Eye (tissue), 1 donor: Measurements from ENCODE around the gene SPEM3.
"Not testable (repeated sequence)": the region's sequence is repeated elsewhere in the genome, so short reads cannot be mapped to it uniquely, and the experiment has no call there.

Source experiments
- DNase-seq: peaks from one replicate; pipeline ENCODE4 v3.0.0-alpha.2; 2015

SPEM3 gene

DNA sequence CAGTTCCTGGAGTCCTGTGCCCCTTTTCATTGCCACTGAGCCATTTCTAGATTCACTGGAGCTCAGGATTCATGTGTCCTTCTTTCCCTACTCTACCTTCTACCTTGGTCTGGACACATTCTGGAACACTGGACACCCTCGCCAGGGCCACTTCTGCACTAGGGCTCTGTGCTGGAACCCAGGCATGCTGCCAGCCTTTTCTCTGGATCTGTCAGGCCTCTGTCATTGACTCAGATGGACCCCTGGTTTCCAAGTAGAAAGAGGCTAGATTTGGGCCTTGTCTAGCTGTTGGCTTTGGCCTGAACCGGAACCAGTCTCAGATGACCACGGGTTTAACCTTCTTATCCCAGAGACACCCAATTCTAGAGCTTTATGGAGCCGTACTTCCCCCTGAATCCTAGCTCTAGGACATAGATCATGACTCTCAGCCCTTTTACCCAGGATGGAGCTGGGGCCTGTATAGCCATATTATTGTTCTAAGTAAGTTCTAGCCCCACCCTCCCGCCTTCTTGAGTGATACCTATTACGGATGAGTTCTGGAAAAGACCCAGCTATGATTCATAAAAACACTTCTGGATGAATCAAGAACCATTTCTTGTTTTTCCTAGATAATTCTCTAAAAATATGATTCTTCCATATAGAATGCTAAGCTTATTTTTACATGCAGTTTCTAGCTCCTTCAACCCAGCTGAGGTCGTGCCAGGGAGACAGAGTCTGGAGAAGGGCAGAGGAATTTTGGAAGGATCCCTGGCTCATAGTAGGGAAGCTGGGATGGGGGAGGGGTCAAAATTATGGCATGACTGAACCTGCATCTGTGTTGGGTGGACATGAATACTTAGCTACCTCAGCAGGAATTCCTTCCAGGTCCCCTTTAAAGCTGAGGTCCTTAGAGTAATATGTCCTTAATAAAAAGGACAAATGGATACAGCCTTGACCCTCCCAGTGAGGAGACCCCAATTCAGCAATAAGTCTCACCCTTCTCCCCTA, 15.1 kb downstream of the SPEM3 start:
- DNase-seq = no peak

DNA sequence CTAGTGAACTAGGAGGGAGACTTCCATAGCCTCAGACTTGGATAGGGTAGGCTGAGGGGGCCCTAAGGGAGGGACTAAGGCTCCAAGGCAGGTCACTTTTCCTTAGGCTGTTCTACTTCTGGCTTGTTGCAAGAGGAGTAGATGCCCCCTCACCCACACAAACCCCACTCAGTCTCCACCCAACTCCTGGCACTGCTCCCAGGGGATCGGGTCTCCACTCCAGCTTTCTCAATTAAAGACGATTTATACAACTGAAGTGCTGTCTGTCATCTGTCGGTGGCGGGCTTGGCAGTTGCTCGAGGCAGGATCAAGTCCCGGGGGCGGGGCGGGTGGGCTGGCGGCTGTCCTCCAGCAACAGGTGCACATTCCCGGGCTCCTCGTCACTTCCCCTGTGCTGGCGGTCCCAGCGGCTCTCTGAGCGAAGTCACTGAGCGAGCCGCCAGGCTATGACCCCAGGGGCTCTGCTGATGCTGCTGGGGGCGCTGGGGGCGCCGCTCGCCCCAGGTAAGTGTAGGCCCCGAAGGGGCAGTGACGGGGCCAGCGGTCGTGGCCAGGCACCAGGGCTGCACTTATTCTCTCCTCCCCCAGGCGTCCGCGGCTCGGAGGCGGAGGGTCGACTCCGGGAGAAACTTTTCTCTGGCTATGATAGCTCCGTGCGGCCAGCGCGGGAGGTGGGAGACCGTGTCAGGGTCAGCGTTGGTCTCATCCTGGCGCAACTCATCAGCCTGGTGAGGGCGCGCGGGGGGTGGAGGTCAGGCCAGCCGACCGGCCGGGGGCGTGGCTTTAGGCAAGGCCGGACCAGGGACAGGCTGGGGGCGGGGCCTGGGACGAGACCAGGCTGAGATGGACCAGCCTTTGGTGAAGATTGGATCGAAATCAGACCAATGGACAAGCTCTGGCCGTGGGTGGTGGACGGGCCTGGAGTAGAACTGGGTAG, 16.3 kb downstream of the SPEM3 start, which contains the start of gene CHRNB1:
TSS of gene CHRNB1 (plus strand) at position 380 of the 937 bp plus-strand sequence. CDS start at position 447, 67 bp downstream.
- peak; percentile 80 for DNase-seq

DNA sequence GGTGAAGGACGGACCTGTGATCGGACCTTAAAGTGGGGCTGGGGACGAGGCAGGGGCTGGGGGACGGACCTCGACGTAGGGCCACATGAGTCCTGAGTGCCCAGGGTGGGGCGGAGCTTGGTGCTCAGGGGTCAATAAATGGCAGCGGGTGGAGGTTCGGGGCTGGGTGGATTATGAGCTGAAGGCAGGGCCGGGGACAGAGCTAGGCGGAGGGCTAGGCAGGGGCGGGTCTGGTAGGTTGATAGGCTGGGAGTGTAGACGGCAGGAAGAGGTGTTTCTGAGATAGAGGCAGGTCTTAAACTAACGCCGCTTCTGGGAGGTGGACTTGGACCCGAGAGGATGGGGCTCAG, 16.9 kb downstream of the SPEM3 start:
- DNase-seq = no peak

DNA sequence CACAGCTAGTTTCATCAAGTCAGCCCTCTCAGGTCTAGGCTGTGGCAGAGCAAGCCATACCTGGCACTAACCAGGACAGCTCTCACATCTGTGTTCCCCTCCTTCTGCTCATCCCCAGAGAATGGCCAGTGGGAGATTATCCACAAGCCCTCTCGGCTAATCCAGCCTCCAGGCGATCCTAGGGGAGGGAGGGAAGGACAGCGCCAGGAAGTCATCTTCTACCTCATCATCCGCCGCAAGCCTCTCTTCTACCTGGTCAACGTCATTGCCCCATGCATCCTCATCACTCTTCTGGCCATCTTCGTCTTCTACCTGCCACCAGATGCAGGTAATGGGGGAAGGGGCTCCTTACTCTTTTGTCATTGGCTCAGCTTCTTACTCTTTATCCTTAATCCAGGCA, 19.8 kb downstream of the SPEM3 start:
- no peak for DNase-seq

DNA sequence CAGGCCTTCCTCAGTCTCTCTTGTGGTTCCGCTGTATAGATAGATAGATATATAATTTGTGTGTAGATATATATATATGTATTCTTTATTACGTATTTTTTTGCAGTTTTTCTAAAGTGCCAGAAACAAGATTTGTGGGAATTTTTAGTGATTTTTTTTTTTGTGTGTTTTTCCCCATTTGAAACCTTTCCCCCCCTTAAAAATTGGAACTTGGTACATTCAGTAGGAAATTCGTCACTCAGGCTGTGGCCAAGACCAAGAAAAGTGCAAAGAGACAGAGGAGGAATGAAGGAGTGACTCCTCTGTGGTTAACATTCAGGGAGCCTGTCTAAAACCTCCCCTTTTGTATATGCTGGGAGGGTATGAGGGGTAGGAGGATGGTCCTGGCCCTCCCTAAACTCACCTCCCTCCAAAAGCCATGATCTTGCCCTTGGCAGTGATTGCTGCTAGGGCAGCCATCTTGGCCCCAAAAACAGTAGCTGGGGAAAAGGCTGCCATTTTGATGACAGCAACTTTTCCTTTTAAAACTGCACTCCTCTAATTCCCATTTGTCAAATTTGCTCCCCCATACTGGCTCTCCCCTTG, 31.4 kb downstream of the SPEM3 start:
- no peak for DNase-seq

DNA sequence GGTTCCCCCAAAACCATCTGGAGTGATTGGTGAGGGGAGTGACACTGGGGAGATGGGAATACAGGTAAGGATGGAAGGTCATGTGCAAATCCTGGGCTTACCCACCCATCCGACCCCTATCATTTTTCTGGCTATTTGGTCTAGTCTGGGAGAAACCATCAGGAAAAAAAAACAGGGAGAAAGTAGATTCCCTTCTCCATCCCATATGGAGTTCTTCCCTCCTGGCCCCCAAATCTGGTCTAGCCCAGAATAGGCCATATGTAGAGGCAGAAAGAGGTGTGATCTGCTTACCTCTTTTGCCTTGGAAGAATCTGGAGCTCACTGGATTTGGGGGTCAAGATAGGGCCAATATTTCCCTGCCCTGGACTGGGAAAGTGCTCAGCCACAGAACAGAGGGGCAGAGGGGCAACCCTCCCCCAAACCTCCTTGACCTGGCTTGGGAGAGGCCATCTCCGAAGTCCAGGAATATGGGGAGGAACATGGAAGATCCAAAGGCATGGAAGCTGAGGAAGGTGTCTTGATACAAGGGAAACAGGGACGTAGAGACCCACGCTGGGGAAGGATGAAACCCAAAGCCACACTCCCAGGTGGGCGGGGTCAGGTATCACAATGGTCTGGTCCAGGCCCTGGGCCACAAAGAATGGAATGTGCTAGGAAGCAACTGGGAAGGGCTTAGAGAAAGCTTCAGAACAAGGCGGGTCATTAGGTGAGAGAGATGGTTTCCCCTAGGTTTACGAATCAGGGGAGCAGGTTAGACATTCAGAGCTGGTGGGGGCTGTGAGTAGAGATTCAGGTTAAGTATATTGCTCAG, 32.4 kb downstream of the SPEM3 start:
- no peak for DNase-seq

DNA sequence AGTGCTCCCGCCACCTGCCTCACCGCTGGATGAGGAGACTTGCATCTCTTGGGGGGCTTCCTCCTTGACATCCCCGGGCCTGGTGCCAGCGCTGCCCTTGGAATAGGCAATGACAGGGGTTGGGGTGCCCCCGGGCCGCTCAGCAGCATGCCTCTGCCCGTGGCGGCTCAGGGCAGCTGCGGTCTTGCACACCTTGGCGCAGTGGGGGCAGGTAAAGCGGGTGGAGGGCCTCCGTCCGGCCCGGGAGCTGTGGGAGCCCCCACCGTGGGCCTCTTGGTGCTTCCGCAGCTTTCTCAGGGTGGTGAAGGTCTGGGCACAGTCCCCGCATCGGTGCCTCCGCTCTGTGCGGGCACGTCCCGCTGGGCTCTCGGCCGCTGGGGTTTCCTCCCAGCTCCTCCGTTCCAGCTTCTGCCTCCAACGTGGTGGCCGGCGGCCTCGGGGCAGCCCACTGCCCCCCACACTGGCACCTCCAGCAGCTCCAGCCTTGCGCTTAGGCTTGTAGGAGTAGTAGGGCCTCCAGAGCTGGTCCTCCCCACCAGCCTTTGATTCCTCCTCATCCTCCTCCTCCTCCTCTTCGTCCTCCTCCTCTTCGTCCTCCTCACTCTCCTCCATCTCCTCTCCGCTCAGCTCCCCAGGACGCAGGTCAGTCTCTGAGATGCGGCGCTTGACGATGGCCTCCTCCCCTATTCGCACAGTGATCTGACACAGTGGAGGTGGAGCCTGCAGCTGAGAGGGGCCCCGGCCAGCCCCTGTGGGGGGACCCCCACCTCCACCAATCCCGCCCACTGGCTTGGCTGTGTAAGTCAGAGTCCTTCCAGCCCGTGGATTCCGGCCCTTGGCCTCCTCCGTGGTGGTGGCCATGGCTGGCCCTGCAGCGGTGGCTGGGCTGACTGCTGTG, 34.1 kb downstream of the SPEM3 start:
- no peak for DNase-seq

DNA sequence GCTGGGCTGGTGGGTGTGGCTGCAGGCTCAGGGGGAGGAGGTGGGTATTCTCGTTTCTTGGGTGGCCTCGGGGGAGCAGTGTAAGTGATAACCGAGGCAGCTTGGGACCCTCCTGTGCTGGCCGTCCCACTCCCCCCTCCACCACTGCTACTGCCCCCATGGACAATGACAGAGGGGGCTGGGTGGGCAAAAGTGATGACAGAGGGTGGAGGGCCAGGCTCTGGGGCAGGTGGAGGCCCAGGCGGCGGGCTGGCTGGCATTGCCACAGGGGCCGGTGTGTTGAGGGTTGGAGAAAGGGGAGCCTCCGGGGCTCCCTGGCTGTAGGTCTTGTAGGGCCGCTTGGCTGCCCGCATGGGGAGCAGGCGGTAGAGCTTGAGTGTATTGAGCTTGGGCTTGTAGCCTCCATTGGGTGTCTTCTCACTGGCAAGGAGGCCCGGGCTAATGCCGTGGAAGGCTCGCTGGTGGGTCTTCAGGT, 34.8 kb downstream of the SPEM3 start:
- no peak for DNase-seq

DNA sequence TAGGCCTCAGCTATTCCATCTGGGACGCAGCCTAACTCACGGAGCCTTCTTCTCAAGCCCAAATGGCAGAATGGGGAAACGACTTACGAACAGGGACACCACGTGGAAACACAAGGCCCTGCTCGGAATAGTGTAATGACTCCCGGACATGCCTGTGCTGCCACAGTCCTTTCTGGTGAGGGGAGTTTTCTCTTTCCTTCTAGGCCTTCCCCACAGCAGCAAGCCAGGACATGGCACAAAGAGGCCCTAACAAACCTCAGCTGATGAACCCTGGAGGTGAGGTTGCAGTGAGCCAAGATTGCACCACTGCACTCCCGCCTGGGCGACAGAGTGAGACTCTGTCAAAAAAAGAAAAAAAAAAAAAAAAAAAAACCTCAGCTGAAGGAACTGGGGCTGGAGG, 35.4 kb downstream of the SPEM3 start:
- DNase-seq = no peak

DNA sequence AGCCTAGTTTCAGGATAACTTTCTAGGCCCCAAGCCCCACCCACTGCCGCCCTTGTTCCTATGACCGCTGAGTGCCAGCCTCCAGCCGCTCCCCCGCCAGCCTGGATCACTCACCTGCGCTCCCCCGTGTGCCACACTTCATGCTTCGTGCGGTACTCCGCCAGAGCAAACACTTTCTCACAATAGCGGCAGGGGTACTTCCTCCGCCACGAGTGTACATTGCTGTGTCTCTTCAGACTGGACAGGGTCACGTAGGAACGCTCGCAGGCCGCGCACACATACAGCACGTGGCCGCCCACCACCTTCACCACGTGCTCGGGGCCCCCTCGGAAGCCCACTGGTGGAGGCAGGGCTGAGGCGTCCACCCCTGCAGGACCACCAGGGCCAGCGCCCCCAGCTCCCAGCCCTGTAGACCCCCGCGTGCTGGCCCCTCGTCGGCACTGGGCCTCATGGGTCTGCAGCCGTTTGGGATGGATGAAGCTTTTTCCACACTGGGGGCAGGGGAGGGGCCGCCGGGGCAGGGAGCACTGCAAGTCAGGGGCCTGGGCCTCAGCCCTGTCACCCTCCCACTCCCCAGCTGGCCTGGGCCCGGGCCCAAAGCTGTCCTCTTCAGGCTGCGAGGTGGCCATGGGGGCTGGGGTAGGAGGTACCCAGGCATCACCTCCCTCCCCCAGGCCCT, 37.1 kb downstream of the SPEM3 start:
- no peak for DNase-seq

DNA sequence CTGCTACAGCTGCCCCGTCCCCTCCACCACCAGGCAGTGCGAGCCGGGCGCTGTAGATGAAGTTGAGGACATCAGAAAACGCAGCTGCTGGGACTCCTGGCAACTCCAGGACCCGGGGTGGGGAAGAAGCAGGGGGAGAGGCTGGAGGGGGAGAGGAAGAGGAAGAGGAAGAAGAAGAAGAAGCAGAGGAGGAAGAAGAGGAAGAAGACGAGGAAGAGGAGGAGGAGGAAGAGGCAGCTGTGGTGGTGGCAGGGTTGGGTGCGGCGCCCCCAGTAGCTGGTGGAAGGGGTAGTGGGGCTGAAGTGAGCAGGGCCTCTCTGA, 37.6 kb downstream of the SPEM3 start:
- no peak for DNase-seq

DNA sequence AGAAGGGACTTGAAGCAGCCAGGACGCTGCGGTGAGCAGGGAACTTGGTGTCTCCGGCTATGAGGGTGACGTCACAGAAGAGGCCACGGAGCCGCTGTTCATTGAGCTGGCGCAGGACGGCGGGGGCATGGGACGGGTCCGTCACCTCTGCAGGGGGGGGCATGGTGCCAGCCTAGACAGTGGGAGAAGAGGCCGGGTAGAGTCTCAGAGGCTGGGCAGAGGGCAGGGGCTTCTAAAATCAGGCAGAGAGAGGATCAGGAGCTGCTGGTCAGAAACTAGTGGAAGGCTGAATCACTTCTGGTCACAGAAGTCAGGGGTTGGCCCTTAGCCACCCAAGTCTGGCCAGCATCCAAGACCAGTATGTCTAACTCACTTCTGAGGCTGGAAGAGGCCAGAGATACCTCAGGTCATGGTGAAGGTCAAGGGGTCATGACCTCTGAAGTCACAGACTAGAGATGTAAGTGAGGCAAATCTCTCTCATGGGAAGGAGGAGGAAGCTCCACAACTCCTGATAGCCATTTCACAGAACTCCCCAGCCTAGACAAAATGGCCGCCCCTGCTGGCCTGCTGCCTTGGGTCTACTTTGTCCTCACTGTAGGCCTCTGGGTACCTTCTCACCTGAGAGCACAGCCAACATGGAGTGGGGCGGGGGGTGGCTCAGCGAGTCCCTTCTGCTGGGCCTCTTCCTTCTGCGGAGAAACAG, 38.1 kb downstream of the SPEM3 start:
- no peak for DNase-seq

DNA sequence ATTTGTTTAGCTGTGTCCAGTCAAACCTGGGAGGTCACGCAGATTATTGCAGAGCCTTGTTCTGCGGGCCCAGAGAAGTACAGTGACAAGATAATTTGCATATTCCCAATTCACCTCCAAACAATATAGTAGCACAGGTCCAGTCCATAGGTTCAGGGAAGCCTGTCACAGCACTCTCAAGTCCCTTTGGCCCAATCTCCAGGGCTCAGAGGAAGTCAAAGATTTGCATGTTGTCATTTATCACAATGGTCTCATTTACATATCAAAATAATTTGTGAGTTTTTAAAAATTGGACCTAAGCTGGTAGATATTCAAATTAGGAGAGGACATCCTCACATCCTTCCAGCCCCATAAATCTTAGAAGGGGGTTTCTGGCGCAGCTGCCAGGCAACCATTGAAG, 38.8 kb downstream of the SPEM3 start:
- no peak for DNase-seq

DNA sequence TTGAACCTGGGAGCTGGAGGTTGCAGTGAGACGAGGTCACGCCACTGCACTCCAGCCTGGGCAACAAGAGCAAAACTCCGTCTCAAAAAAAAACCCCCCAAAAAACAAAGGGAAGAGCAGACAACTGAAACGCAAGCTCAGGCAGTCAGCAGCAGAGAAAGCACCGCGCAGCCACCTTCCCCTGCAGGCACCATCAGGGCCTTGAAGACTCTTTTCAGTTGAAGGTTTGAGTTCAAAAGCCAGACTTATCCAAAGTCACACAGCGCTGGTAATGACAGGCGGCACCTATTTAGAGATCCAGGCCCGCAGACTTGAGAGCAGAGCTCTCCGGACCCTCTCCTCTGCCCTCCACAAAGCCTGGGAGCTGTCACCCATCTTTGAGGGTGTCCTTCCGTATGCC, 39.6 kb downstream of the SPEM3 start:
- DNase-seq = no peak

DNA sequence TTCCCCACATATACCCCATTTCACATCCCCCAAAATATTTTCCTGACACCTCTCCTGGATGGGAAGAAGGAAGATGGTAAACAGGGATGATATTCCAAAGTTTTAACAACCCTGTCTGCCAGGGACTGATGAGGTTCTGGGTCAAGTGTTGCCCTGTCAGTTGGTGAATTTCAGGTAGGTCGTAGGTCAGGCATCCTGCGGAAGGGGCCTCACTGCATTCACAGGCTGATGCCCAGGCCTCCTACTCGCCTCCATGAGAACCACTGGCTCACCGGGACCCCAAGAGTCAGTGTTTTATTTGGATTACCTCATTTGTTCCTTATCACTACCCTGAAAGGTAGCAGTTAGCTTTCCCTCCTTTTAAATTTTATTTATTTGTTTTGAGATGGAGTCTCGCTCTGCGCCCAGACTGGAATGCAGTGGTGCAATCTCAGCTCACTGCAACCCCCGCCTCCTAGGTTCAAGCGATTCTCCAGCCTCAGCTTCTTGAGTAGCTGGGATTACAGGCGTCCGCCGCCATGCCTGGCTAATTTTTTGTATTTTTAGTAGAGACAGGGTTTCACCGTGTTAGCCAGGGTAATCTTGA, 40.2 kb downstream of the SPEM3 start:
- no peak for DNase-seq

DNA sequence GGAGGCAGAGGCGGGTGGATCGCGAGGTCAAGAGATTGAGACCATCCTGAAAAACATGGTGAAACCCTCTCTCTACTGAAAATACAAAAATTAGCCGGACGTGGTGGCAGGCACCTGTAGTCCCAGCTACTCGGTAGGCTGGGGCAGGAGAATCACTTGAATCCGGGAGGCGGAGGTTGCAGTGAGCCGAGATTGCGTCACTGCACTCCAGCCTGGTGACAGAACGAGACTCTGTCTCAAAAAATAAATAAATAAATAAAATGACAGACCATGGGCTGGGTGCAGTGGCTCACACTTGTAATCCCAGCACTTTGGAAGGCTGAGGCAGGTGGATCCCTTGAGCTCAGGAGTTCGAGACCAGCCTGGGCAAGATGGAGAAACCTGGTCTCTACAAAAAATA, 41.2 kb downstream of the SPEM3 start:
- DNase-seq = not testable (repeated sequence)

DNA sequence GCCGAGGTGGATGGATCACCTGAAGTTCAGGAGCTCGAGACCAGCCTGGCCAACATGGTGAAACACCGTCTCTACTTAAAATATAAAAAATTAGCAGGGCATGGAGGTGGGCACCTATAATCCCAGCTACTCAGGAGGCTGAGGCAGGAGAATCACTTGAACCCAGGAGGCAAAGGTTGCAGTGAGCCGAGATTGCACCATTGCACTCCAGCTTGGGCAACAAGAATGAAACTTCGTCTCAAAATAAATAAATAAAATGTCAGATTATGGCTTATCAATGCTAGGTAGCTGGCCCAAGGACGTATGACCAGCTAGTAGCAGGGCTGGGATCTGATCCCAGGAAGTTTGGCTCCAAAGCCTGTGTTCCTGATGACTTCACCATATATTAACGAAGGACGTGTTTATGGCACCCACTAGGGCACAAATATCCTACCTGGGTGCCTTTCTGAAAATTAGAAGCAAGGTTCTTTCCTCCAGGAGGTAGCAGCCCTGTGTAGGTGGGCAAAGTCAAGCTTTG, 41.9 kb downstream of the SPEM3 start:
- DNase-seq = not testable (repeated sequence)

DNA sequence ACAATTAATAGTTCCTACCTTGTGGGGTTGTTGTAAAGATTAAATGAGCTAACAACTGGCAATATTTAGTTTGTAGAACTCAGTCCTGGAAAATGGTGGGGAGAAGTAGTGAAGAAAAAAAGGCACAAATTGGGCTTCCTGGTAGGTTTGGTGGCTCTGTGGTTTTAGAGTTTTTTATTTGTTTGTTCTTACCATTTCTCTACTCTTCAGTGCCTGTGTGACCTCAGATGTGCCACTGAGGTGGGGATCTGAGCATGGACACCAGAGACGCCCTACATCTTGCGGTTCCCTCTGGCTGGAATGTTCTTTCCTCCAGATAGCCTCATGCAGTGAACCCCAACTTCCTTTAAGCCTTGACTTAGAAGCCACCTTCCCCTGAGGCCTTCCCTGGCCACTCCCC, 43.1 kb downstream of the SPEM3 start:
- no peak for DNase-seq

DNA sequence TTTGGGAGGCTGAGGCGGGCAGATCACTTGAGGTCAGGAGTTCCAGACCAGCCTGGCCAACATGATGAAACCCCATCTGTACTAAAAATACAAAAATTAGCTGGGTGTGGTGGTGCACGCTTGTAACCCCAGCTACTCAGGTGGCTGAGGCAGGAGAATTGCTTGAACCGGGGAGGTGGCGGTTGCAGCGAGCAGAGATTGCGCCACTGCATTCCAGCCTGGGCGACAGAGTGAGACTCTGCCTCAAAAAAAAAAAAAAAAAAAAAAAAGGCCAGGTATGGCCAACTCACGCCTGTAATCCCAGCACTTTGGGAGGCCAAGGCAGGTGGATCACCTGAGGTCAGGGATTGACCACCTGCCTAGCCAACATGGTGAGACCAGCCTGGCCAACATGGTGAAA, 46.1 kb downstream of the SPEM3 start:
- DNase-seq = not testable (repeated sequence)
